ENCODE data around the gene MTMR2.

Gene MTMR2

GRCh38 chr11:95923728-95924413 is at the start of gene MTMR2:
Gene MTMR2 (minus strand): TSS chr11:95924107. CDS start chr11:95923954, 153 bp downstream.
- Histone ChIP-seq H3K9me3 (ENCODE audit: control insufficient read depth, low read length) (no peaks in the 10 kb centered on the region), H3K27me3 (ENCODE audit: control insufficient read depth, insufficient read depth, low read length) (no peaks in the 10 kb centered on the region), H3K4me1 (ENCODE audit: control insufficient read depth, insufficient read depth, low read length) (peaks cover 6% of the 10 kb centered on the region), H3K4me3 (ENCODE audit: low read length) (peak within 1 kb of the TSS; percentile 89), H3K9ac (ENCODE audit: low read length) (peak within 1 kb of the TSS; percentile 97), H3K36me3 (ENCODE audit: control insufficient read depth, insufficient read depth, low read length) (no peaks in the 10 kb centered on the region)

GRCh38 chr11:95972060-95972459 is 48.2 kb upstream of the MTMR2 start:
- no peak overlapping the region for H3K4me3 ChIP-seq (ENCODE audit: low read length)
- H3K27me3 ChIP-seq (ENCODE audit: control insufficient read depth, insufficient read depth, low read length), result no peaks in the 10 kb centered on the region
- no peaks in the 10 kb centered on the region for H3K9me3 ChIP-seq (ENCODE audit: control insufficient read depth, low read length)
- H3K36me3 ChIP-seq (ENCODE audit: control insufficient read depth, insufficient read depth, low read length), result no peaks in the 10 kb centered on the region
- no peaks in the 10 kb centered on the region for H3K4me1 ChIP-seq (ENCODE audit: control insufficient read depth, insufficient read depth, low read length)
- H3K9ac ChIP-seq (ENCODE audit: low read length), result no peak overlapping the region

- Histone ChIP-seq H3K9ac (ENCODE audit: low read length) (no peak overlapping the region), H3K27me3 (ENCODE audit: control insufficient read depth, insufficient read depth, low read length) (no peaks in the 10 kb centered on the region), H3K4me1 (ENCODE audit: control insufficient read depth, insufficient read depth, low read length) (peaks cover under 1% of the 10 kb centered on the region), H3K9me3 (ENCODE audit: control insufficient read depth, low read length) (no peaks in the 10 kb centered on the region), H3K4me3 (ENCODE audit: low read length) (no peak overlapping the region), H3K36me3 (ENCODE audit: control insufficient read depth, insufficient read depth, low read length) (no peaks in the 10 kb centered on the region)
Observed at GRCh38 chr11:95968585-95968984, 44.7 kb upstream of the MTMR2 start.

- no peak overlapping the region for H3K9ac ChIP-seq (ENCODE audit: low read length)
- H3K36me3 ChIP-seq (ENCODE audit: control insufficient read depth, insufficient read depth, low read length), result no peaks in the 10 kb centered on the region
- H3K27me3 ChIP-seq (ENCODE audit: control insufficient read depth, insufficient read depth, low read length), result no peaks in the 10 kb centered on the region
- H3K4me1 ChIP-seq (ENCODE audit: control insufficient read depth, insufficient read depth, low read length), result peaks cover 6% of the 10 kb centered on the region
- no peaks in the 10 kb centered on the region for H3K9me3 ChIP-seq (ENCODE audit: control insufficient read depth, low read length)
- H3K4me3 ChIP-seq (ENCODE audit: low read length), result no peak overlapping the region
Observed at GRCh38 chr11:95964281-95964680, 40.4 kb upstream of the MTMR2 start.

GRCh38 chr11:95961758-95962157 is 37.9 kb upstream of the MTMR2 start:
- Histone ChIP-seq H3K9me3 (ENCODE audit: control insufficient read depth, low read length) (no peaks in the 10 kb centered on the region), H3K27me3 (ENCODE audit: control insufficient read depth, insufficient read depth, low read length) (no peaks in the 10 kb centered on the region), H3K4me3 (ENCODE audit: low read length) (no peak overlapping the region), H3K36me3 (ENCODE audit: control insufficient read depth, insufficient read depth, low read length) (no peaks in the 10 kb centered on the region), H3K9ac (ENCODE audit: low read length) (no peak overlapping the region), H3K4me1 (ENCODE audit: control insufficient read depth, insufficient read depth, low read length) (peaks cover 6% of the 10 kb centered on the region)

GRCh38 chr11:95950905-95951304 is 27.0 kb upstream of the MTMR2 start:
- no peak overlapping the region for H3K9ac ChIP-seq (ENCODE audit: low read length)
- H3K9me3 ChIP-seq (ENCODE audit: control insufficient read depth, low read length), result no peaks in the 10 kb centered on the region
- H3K4me1 ChIP-seq (ENCODE audit: control insufficient read depth, insufficient read depth, low read length), result no peaks in the 10 kb centered on the region
- H3K27me3 ChIP-seq (ENCODE audit: control insufficient read depth, insufficient read depth, low read length), result no peaks in the 10 kb centered on the region
- no peak overlapping the region for H3K4me3 ChIP-seq (ENCODE audit: low read length)
- H3K36me3 ChIP-seq (ENCODE audit: control insufficient read depth, insufficient read depth, low read length), result no peaks in the 10 kb centered on the region

GRCh38 chr11:95948637-95949036 is 24.7 kb upstream of the MTMR2 start:
- Histone ChIP-seq H3K27me3 (ENCODE audit: control insufficient read depth, insufficient read depth, low read length) (no peaks in the 10 kb centered on the region), H3K4me3 (ENCODE audit: low read length) (no peak overlapping the region), H3K36me3 (ENCODE audit: control insufficient read depth, insufficient read depth, low read length) (no peaks in the 10 kb centered on the region), H3K9me3 (ENCODE audit: control insufficient read depth, low read length) (no peaks in the 10 kb centered on the region), H3K9ac (ENCODE audit: low read length) (no peak overlapping the region), H3K4me1 (ENCODE audit: control insufficient read depth, insufficient read depth, low read length) (no peaks in the 10 kb centered on the region)

- Histone ChIP-seq H3K9me3 (ENCODE audit: control insufficient read depth, low read length) (no peaks in the 10 kb centered on the region), H3K9ac (ENCODE audit: low read length) (no peak overlapping the region), H3K4me3 (ENCODE audit: low read length) (no peak overlapping the region), H3K4me1 (ENCODE audit: control insufficient read depth, insufficient read depth, low read length) (no peaks in the 10 kb centered on the region), H3K27me3 (ENCODE audit: control insufficient read depth, insufficient read depth, low read length) (no peaks in the 10 kb centered on the region), H3K36me3 (ENCODE audit: control insufficient read depth, insufficient read depth, low read length) (no peaks in the 10 kb centered on the region)
Observed at GRCh38 chr11:95944623-95945022, 20.7 kb upstream of the MTMR2 start.

GRCh38 chr11:95943546-95943945 is 19.6 kb upstream of the MTMR2 start:
- Histone ChIP-seq H3K4me1 (ENCODE audit: control insufficient read depth, insufficient read depth, low read length) (no peaks in the 10 kb centered on the region), H3K4me3 (ENCODE audit: low read length) (no peak overlapping the region), H3K9me3 (ENCODE audit: control insufficient read depth, low read length) (no peaks in the 10 kb centered on the region), H3K9ac (ENCODE audit: low read length) (no peak overlapping the region), H3K27me3 (ENCODE audit: control insufficient read depth, insufficient read depth, low read length) (no peaks in the 10 kb centered on the region), H3K36me3 (ENCODE audit: control insufficient read depth, insufficient read depth, low read length) (no peaks in the 10 kb centered on the region)

GRCh38 chr11:95939091-95939490 is 15.2 kb upstream of the MTMR2 start:
- Histone ChIP-seq H3K9me3 (ENCODE audit: control insufficient read depth, low read length) (no peaks in the 10 kb centered on the region), H3K9ac (ENCODE audit: low read length) (no peak overlapping the region), H3K36me3 (ENCODE audit: control insufficient read depth, insufficient read depth, low read length) (no peaks in the 10 kb centered on the region), H3K4me1 (ENCODE audit: control insufficient read depth, insufficient read depth, low read length) (no peaks in the 10 kb centered on the region), H3K27me3 (ENCODE audit: control insufficient read depth, insufficient read depth, low read length) (no peaks in the 10 kb centered on the region), H3K4me3 (ENCODE audit: low read length) (no peak overlapping the region)

- H3K4me3 ChIP-seq (ENCODE audit: low read length), result no peak overlapping the region
- no peaks in the 10 kb centered on the region for H3K9me3 ChIP-seq (ENCODE audit: control insufficient read depth, low read length)
- H3K36me3 ChIP-seq (ENCODE audit: control insufficient read depth, insufficient read depth, low read length), result no peaks in the 10 kb centered on the region
- H3K27me3 ChIP-seq (ENCODE audit: control insufficient read depth, insufficient read depth, low read length), result no peaks in the 10 kb centered on the region
- H3K4me1 ChIP-seq (ENCODE audit: control insufficient read depth, insufficient read depth, low read length), result no peaks in the 10 kb centered on the region
- no peak overlapping the region for H3K9ac ChIP-seq (ENCODE audit: low read length)
Observed at GRCh38 chr11:95937358-95937757, 13.5 kb upstream of the MTMR2 start.

- Histone ChIP-seq H3K27me3 (ENCODE audit: control insufficient read depth, insufficient read depth, low read length) (no peaks in the 10 kb centered on the region), H3K4me1 (ENCODE audit: control insufficient read depth, insufficient read depth, low read length) (no peaks in the 10 kb centered on the region), H3K9ac (ENCODE audit: low read length) (no peak overlapping the region), H3K9me3 (ENCODE audit: control insufficient read depth, low read length) (no peaks in the 10 kb centered on the region), H3K36me3 (ENCODE audit: control insufficient read depth, insufficient read depth, low read length) (no peaks in the 10 kb centered on the region), H3K4me3 (ENCODE audit: low read length) (no peak overlapping the region)
Observed at GRCh38 chr11:95933594-95933993, 9.7 kb upstream of the MTMR2 start.

- Histone ChIP-seq H3K27me3 (ENCODE audit: control insufficient read depth, insufficient read depth, low read length) (no peaks in the 10 kb centered on the region), H3K36me3 (ENCODE audit: control insufficient read depth, insufficient read depth, low read length) (no peaks in the 10 kb centered on the region), H3K9ac (ENCODE audit: low read length) (no peak overlapping the region), H3K4me3 (ENCODE audit: low read length) (no peak overlapping the region), H3K9me3 (ENCODE audit: control insufficient read depth, low read length) (no peaks in the 10 kb centered on the region), H3K4me1 (ENCODE audit: control insufficient read depth, insufficient read depth, low read length) (no peaks in the 10 kb centered on the region)
Observed at GRCh38 chr11:95931916-95932315, 8.0 kb upstream of the MTMR2 start.

Data from mucosa of stomach (tissue), 1 donor.